ENCODE measurements around the gene SLC22A8.
"Not testable (repeated sequence)": the region's sequence is repeated elsewhere in the genome, so short reads cannot be mapped to it uniquely, and the experiment has no call there.

Gene SLC22A8

GRCh38 chr11:63015521-63016215, at the start of gene SLC22A8:
TSS of gene SLC22A8 (minus strand) at chr11:63015841. CDS start at chr11:63014958, 883 bp downstream.
- no peak for DNase-seq (ENCODE audit: low read depth in 3 of 3, low spot score in 1 of 3)

DNA sequence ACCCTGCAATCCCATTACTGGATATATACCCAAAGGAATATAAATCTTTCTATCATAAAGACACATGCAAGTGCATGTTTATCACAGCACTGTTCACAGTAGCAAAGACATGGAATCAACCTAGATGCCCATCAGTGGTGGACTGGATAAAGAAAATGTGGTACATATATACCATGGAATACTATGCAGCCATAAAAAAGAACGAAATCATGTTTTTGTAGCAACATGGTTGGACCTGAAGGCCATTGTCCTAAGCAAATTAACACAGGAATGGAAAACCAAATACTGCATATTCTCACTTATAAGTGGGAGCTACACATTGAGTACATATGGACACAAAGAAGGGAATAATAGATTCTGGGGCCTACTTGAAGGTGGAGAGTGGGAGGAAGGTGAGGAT, 30.6 kb upstream of the SLC22A8 start:
- not testable (repeated sequence) for DNase-seq (ENCODE audit: low read depth in 3 of 3, low spot score in 1 of 3)

- no peak for DNase-seq (ENCODE audit: low read depth in 3 of 3, low spot score in 1 of 3)
Observed at GRCh38 chr11:63042596-63042995, 27.0 kb upstream of the SLC22A8 start.

- DNase-seq (ENCODE audit: low read depth in 3 of 3, low spot score in 1 of 3) = no peak
Observed at GRCh38 chr11:63032457-63032856, 16.8 kb upstream of the SLC22A8 start.

DNA sequence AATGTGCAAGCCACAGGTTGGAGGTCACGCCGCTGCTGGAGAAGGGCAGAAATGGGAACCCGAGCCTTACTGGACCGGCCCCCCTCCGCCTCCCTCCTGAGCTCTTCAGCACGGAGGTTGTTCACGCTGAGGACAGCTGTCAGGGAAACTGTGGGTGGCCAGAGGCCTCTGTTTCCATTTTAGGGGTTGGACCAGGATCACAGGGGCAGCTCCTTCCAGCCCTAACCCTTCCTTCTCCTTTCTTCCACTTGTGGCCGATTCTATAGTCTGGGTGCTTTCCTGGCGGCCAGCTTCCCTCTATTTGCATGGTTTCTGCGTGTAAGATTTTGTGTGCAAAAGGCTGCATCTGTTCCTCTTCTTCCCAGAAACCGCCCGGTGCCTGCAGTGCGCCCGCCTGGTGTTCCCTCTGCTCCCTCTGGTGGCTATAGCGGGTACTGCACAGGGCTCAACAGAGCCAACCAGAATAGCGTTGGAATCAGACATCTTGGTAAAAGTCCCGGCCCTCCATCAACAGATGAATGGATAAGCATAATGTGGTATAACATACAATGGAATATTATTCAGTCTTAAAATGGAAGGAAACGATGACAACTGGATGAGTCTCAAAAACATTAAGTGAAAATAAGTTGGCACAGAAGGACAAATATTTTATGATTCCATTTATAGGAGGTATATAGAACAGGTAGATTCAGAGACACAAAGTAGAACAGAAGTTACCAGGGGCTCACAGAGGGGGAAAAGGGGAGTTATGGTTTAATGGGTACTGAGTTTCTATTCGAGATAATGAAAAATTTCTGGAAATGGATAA, 8.4 kb upstream of the SLC22A8 start:
- DNase-seq (ENCODE audit: low read depth in 3 of 3, low spot score in 1 of 3) = peak; percentile 52 to 88 (median 65)

DNA sequence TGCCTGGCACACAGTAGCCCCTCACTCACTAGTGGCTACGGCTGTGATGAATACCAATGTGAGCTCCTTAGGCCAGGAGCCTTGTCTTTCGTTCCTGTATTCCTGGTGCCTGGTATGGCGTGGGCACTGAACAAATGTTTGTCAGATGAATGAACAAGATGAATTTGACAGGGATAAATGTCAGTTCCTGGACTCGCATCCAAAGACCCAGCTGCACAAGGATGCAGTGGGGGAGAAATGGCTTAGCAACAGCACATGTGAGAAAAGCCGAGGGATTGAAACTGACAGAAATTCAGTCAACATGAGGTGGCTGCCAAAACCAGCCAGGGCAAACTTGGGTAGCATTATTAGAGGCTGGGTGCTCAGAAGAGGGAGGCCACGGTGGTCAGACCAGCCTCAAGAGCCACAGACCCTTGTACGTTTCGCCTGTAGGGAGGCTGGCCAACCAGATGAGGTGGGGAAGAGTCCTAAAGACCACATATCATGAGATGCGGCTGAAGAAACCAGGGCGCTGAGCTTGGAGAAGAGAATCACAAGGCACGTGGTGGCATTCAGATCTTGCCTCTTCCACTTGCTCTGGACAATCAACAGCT, 7.7 kb upstream of the SLC22A8 start:
- DNase-seq (ENCODE audit: low read depth in 3 of 3, low spot score in 1 of 3) = no peak

GRCh38 chr11:63022441-63022840, 6.8 kb upstream of the SLC22A8 start:
- DNase-seq (ENCODE audit: low read depth in 3 of 3, low spot score in 1 of 3) = no peak

- peak in 1 of 3 donors; percentile 14 for DNase-seq (ENCODE audit: low read depth in 3 of 3, low spot score in 1 of 3)
Observed at GRCh38 chr11:63020671-63021291, 5.1 kb upstream of the SLC22A8 start.

DNA sequence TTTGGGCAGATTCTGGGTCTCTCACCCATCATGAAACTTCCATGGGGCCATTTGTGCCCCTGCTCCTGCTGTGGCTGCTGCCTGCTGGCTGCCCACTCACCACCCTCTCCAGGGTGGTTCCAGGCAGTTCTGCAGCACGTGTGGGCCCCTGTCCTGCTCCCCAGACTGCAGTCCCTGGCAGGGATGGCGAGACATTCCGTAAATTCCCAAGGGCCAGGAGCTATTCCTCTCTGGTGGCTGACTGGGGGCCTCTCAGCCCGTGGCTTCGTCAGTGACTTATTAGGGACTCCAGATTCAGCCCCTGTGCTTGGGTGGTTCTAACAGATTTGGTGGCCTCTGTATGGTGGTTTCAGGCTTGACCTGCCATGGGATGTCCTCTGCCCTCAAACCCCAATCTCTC, 3.9 kb upstream of the SLC22A8 start:
- DNase-seq (ENCODE audit: low read depth in 3 of 3, low spot score in 1 of 3) = no peak

DNA sequence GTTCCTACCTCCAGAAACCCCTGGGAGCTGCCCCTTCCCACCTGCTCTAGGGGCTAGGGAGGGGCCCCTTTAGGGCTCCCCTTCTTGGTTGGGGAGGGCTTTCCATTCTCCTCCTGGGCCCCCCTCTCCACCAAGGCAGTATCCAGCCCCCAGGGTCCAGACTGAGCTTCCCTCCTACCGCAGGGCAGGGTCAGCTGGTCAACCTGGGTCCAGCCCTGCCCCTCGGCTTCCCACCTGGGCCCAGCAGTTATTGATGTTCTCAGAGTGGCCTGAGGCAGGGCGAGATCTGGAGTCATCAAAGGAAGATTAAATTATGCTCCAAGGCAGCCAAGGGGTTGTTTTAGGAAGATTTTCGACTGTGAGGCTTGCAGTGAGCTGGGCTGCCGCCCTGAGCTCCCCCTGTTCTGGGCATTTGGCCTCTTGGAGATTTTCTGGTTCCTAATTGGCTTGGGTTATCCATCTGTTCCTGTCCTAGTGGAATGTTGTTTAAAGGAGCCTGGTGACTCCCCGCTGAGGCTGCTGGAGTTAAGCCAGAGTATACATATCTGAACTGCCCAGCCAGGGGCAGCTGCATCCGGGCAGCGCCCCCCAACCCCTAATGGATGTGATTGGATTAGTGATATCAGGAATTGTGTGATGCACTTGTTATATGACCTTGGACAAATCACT, 1.8 kb upstream of the SLC22A8 start:
- no peak for DNase-seq (ENCODE audit: low read depth in 3 of 3, low spot score in 1 of 3)

- DNase-seq (ENCODE audit: low read depth in 3 of 3, low spot score in 1 of 3) = no peak
Observed at GRCh38 chr11:63014408-63015055, 1.1 kb downstream of the SLC22A8 start.

- DNase-seq (ENCODE audit: low read depth in 3 of 3, low spot score in 1 of 3) = no peak
Observed at GRCh38 chr11:63012839-63013238, 2.8 kb downstream of the SLC22A8 start.

DNA sequence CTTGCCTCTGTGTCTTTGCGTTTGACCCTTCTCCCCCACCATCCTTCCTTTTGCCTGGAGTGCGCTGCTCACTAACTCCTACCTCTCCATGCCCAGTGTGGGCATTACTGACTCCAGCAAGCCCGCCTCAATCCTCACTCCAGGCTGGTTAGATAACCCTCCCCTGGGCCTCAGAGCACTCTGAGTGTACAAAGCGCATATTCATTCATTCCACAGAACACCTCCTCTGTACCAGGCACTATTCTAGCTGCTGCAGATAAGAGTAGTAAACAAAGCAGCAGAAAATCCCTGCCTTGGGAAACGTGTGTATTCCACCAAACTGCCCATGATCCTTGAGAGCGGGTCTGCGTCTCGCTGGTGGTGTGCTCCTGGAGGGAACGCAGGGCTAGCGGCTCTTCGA, 3.2 kb downstream of the SLC22A8 start:
- no peak for DNase-seq (ENCODE audit: low read depth in 3 of 3, low spot score in 1 of 3)

- no peak for DNase-seq (ENCODE audit: low read depth in 3 of 3, low spot score in 1 of 3)
Observed at GRCh38 chr11:63010934-63011439, 4.7 kb downstream of the SLC22A8 start.

DNA sequence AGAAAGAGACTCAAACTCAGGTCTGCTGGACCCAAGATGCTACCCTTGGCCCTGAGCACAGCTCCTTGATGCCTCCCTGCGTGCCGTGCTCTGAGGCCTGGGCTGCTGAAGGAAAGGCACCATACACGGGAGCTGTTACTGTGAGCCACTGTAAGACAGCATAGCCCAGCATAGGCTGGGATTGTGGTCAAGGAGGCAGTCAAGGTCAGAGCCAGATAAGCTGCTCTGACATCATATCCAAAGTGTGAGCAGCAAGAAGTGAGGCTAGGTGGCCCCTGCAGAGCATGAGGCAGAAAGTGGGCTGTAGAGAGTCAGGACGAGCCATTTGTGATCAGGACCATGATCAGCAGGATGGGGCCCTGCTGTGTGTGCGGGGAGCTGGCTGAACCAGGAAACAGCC, 7.7 kb downstream of the SLC22A8 start:
- no peak for DNase-seq (ENCODE audit: low read depth in 3 of 3, low spot score in 1 of 3)

DNA sequence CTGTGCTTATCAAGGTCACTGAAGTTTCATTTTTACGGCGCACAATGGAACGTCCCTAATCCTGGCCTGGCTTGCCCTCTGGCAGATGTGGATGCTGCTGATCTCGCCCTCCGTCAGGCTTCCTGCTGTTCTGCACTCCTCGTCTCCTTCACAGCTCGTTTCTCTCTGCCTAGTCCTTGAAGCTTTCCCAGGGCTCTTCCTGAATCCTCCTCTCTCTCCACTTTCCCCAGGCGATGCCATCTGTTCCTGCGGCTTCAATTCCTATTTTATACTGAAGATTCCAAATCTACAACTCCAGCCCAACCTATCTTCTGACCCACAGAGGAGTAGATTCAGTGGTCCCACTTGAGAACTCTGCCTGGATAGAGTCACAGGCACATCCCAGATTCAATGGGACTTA, 14.2 kb downstream of the SLC22A8 start:
- DNase-seq (ENCODE audit: low read depth in 3 of 3, low spot score in 1 of 3) = no peak

- DNase-seq (ENCODE audit: low read depth in 3 of 3, low spot score in 1 of 3) = no peak
Observed at GRCh38 chr11:62999649-63000048, 16.0 kb downstream of the SLC22A8 start.

DNA sequence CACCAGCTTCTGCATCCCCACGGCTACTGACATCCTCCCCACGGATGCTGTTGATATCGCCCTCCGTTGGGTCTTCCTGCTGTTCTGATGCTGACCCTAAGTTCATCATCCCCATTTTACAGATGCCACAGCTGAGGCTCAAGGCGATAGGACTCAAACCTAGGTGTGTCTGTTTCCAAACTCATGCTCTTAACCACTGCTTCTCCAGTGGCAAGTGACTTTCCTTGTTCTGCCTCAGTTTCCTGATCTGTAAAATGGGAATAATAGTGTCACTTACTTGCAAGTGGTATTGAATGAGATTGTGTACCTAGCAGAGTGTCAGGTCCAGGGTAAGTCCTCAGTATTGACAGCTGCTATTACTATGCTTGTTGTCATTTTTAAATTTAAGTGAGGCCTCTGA, 16.5 kb downstream of the SLC22A8 start:
- DNase-seq (ENCODE audit: low read depth in 3 of 3, low spot score in 1 of 3) = no peak

GRCh38 chr11:62996271-62996670, 19.4 kb downstream of the SLC22A8 start:
- DNase-seq (ENCODE audit: low read depth in 3 of 3, low spot score in 1 of 3) = no peak

- DNase-seq (ENCODE audit: low read depth in 3 of 3, low spot score in 1 of 3) = no peak
Observed at GRCh38 chr11:62994775-62995174, 20.9 kb downstream of the SLC22A8 start.
